ENCODE data around the gene TDRD1. TPM values are rescaled to one million over a fixed set of nuclear protein-coding genes. Genes with fewer than 3 reads are reported as not detected.

TDRD1 gene
- total RNA-seq, 4 donors from 2014 or later = under 0.01 to 1.3 TPM; not detected in 2

DNA sequence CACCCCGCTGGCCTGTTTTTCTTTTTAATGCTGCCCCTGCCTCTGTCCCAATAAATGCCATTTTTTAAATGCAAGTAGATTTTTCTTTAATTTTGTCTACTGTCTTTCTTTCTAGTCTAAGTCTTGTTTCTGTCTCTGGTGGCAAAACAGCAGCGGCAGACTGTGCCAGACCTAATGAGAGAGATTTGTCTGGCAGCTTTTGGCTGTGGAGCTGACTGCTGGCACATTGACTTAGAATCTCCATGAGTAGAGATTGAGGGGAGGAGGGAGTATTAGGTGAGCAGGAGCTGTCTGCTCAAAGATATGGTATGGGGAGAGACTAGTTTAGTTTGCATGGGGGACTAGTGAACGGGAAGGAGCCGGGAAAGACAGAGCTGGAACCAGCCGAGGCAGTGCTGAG, 72.9 kb downstream of the TDRD1 start:
- Histone ChIP-seq H3K4me3 (no peak overlapping the region), H3K4me1 (peaks cover 0 to 6% (median 0%) of the 10 kb centered on the region in 3 donors), H3K9me3 (no peaks in the 10 kb centered on the region), H3K27me3 (peaks cover 0 to 4% (median 0%) of the 10 kb centered on the region in 4 donors), H3K27ac (no peak overlapping the region), H3K36me3 (no peaks in the 10 kb centered on the region)
- intact Hi-C loops (cut with DNase I) = no loop called here
- TF ChIP-seq, protein P1, sequence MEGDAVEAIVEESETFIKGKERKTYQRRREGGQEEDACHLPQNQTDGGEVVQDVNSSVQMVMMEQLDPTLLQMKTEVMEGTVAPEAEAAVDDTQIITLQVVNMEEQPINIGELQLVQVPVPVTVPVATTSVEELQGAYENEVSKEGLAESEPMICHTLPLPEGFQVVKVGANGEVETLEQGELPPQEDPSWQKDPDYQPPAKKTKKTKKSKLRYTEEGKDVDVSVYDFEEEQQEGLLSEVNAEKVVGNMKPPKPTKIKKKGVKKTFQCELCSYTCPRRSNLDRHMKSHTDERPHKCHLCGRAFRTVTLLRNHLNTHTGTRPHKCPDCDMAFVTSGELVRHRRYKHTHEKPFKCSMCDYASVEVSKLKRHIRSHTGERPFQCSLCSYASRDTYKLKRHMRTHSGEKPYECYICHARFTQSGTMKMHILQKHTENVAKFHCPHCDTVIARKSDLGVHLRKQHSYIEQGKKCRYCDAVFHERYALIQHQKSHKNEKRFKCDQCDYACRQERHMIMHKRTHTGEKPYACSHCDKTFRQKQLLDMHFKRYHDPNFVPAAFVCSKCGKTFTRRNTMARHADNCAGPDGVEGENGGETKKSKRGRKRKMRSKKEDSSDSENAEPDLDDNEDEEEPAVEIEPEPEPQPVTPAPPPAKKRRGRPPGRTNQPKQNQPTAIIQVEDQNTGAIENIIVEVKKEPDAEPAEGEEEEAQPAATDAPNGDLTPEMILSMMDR (IDR thresholded peaks at IDR 0.05) = no peak
- no peak for TF ChIP-seq POLR2A (IDR thresholded peaks at IDR 0.05)
- DNase-seq = no peak
- WGBS, 2 donors = 79 to 91% methylated on average over 5 of the region's 5 CpGs

DNA sequence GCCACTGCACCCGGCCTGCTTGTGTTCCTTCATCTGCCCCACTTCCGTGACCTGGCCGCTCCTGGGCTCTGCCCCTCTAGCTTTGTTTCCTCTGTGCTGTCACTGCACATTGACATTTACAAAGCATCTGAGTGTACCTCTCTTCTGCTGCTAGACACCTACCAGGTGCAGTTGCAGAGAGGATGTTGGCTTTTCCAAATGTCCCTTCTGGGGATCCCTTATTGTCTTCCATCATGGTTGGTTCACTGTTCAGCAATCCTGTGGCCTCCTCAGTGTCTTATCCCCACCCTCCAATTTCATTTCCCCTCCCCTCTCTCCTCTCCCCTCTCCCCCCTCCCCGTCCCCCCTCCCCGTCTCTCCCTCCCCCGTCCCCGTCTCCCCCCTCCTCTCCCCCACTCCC, 73.7 kb downstream of the TDRD1 start:
- WGBS, 2 donors = 65 to 91% methylated on average over 3 to 4 of the region's 7 CpGs
- H3K4me3 ChIP-seq = no peak overlapping the region

DNA sequence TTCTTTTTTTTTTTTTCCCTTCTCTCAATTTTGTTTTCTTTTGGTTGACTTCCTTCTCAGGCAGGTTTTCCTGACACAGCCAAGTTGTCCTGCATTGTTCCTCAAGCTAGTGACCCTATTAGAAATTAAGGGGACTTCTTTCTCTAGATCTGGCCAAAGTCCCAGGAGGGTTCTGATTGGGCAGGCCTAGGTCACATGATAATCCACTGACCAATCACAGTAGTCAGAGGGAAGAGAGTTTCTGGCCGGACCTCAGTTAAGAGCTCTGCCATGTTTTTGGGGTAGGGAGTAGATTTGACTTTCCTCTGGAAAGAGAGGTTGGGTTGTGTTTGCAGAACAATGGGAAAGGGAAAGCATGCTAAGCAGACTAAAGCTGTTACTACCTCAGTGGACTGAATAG, 76.1 kb downstream of the TDRD1 start:
- TF ChIP-seq, protein P1 (IDR thresholded peaks at IDR 0.05) = no peak
- no peak for TF ChIP-seq POLR2A (IDR thresholded peaks at IDR 0.05)
- H3K36me3 ChIP-seq = no peaks in the 10 kb centered on the region
- 100% methylated on average over 1 of the region's 1 CpG for WGBS, 2 donors
- DNase-seq = no peak
- no peak overlapping the region for H3K27ac ChIP-seq
- no peaks in the 10 kb centered on the region for H3K27me3 ChIP-seq
- intact Hi-C loops (cut with DNase I) = no loop called here
- no peak overlapping the region for H3K4me3 ChIP-seq
- peaks cover 0 to 16% (median 0%) of the 10 kb centered on the region in 3 donors for H3K4me1 ChIP-seq
- H3K9me3 ChIP-seq = no peaks in the 10 kb centered on the region

More for the DNA sequence above, 73.7 kb downstream of the TDRD1 start:
- Histone ChIP-seq H3K36me3 (no peaks in the 10 kb centered on the region), H3K27ac (no peak overlapping the region), H3K4me1 (peaks cover 0 to 9% (median 0%) of the 10 kb centered on the region in 3 donors), H3K9me3 (no peaks in the 10 kb centered on the region), H3K27me3 (peaks cover 0 to 4% (median 0%) of the 10 kb centered on the region in 4 donors)
- no peak for TF ChIP-seq POLR2A (IDR thresholded peaks at IDR 0.05)
- TF ChIP-seq, protein P1 (IDR thresholded peaks at IDR 0.05) = no peak
- no peak for DNase-seq
- intact Hi-C loops (cut with DNase I) = no loop called here

DNA sequence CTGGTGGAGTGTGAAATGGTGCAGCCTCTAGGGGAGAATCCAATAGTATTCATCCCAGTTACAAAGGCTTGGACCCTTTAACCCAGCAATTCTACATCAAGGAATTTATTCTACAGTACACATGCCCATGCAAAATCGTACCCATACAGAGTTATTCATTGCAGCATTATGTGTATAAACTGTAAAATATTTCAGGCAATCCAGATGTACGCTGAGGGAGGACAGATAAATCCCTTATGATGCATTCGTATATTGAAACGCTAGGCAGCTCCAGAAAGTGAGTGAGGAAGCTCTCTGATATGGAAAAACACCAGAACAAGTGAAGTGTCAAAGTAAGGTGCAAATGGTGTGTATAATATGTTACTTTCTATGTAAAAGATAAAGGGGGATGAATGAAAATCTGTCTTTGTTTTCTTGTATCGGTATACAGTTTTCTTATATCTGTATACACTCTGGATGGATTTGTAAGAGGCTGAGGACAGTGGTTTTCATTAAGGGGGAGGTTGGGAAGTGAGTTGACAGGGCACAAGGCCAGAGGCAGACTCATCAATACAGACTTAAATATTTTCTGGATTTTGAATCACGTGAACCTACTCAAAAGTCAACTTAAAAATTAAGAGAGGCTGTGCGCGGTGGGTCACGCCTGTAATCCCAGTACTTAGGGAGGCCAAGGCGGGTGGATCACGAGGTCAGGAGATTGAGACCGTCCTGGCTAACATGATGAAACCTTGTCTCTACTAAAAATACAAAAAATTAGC, 77.0 kb downstream of the TDRD1 start:
- Histone ChIP-seq H3K36me3 (no peaks in the 10 kb centered on the region), H3K27me3 (no peaks in the 10 kb centered on the region), H3K9me3 (no peaks in the 10 kb centered on the region), H3K4me3 (no peak overlapping the region), H3K27ac (no peak overlapping the region), H3K4me1 (peaks cover 0 to 19% (median 0%) of the 10 kb centered on the region in 3 donors)
- WGBS, 2 donors = 78 to 82% methylated on average over 12 of the region's 12 CpGs
- TF ChIP-seq POLR2A (IDR thresholded peaks at IDR 0.05) = no peak
- TF ChIP-seq, protein P1 (IDR thresholded peaks at IDR 0.05) = no peak
- intact Hi-C loops (cut with DNase I) = no loop called here
- no peak for DNase-seq

DNA sequence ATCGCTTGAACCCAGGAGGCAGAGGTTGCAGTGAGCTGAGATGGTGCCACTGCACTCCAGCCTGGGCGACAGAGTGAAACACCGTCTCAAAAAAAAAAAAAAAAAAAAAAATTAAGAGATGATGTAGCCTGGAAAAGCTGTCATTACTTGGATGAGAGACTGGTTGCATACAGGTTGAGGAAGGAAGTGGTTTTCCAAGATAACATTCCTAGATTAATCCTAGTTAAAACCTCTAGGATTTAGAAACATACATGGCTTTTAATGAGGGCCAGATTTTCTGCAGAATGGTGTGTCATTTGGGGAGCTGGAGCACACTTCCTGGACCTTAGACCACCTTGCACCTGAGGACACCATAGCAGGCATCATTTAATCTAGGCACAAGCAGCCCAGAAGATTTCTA, 77.7 kb downstream of the TDRD1 start:
- H3K4me3 ChIP-seq = no peak overlapping the region
- TF ChIP-seq, protein P1 (IDR thresholded peaks at IDR 0.05) = no peak
- no peak for TF ChIP-seq POLR2A (IDR thresholded peaks at IDR 0.05)
- H3K27me3 ChIP-seq = no peaks in the 10 kb centered on the region
- peaks cover 0 to 19% (median 0%) of the 10 kb centered on the region in 3 donors for H3K4me1 ChIP-seq
- H3K9me3 ChIP-seq = no peaks in the 10 kb centered on the region
- intact Hi-C loops (cut with DNase I) = no loop called here
- H3K27ac ChIP-seq = peak overlapping the region in 1 of 4 donors; percentile 6
- no peaks in the 10 kb centered on the region for H3K36me3 ChIP-seq
- no peak for DNase-seq
- WGBS, 2 donors = 52 to 61% methylated on average over 3 of the region's 3 CpGs

All from esophagus squamous epithelium (tissue), 5 donors.